ENCODE measurements around the gene PLIN3. TPM values are rescaled to one million over a fixed set of nuclear protein-coding genes. Genes with fewer than 3 reads are reported as not detected.
A peak's percentile ranks its signal among the peaks of the same experiment; 100 is the strongest.
"Not testable (repeated sequence)": the region's sequence is repeated elsewhere in the genome, so short reads cannot be mapped to it uniquely, and the experiment has no call there.

The PLIN3 gene
- total RNA-seq, 2 donors from 2014 or later: 46.4 to 56.7 TPM

DNA sequence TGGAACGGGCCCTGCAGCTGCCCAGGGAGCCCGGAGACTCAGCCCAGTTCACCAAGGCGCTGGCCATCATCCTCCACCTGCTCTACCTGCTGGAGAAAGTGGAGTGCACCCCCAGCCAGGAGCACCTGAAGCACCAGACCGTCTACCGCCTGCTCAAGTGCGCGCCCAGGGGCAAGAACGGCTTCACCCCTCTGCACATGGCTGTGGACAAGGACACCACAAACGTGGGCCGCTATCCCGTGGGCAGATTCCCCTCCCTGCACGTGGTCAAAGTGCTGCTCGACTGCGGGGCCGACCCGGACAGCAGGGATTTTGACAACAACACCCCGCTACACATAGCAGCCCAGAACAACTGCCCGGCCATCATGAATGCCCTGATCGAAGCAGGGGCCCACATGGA is 74.2 kb downstream of the PLIN3 start:
- H3K9me3 Mint-ChIP-seq; H3K27me3 Mint-ChIP-seq; ATAC-seq (replicated peaks); H3K27ac Mint-ChIP-seq: not testable (repeated sequence)
- peaks cover 62% of the 10 kb centered on the region for H3K36me3 Mint-ChIP-seq (ENCODE audit: low read depth)
- H3K4me1 Mint-ChIP-seq: peaks cover 14% of the 10 kb centered on the region
- H3K4me3 Mint-ChIP-seq: peak overlapping the region; percentile 72

GRCh38 chr19:4792866-4793195 is 74.6 kb downstream of the PLIN3 start:
- H3K9me3 Mint-ChIP-seq; H3K27ac Mint-ChIP-seq; H3K27me3 Mint-ChIP-seq; ATAC-seq (replicated peaks): not testable (repeated sequence)
- Mint-ChIP-seq H3K4me1 (peaks cover 14% of the 10 kb centered on the region), H3K4me3 (peak overlapping the region; percentile 72), H3K36me3 (ENCODE audit: low read depth) (peaks cover 58% of the 10 kb centered on the region)

GRCh38 chr19:4792019-4792865 is 75.2 kb downstream of the PLIN3 start:
- not testable (repeated sequence) for ATAC-seq (replicated peaks); H3K27ac Mint-ChIP-seq; H3K27me3 Mint-ChIP-seq; H3K9me3 Mint-ChIP-seq
- Mint-ChIP-seq H3K4me1 (peaks cover 14% of the 10 kb centered on the region), H3K36me3 (ENCODE audit: low read depth) (peaks cover 52% of the 10 kb centered on the region), H3K4me3 (peak overlapping the region; percentile 72)

DNA sequence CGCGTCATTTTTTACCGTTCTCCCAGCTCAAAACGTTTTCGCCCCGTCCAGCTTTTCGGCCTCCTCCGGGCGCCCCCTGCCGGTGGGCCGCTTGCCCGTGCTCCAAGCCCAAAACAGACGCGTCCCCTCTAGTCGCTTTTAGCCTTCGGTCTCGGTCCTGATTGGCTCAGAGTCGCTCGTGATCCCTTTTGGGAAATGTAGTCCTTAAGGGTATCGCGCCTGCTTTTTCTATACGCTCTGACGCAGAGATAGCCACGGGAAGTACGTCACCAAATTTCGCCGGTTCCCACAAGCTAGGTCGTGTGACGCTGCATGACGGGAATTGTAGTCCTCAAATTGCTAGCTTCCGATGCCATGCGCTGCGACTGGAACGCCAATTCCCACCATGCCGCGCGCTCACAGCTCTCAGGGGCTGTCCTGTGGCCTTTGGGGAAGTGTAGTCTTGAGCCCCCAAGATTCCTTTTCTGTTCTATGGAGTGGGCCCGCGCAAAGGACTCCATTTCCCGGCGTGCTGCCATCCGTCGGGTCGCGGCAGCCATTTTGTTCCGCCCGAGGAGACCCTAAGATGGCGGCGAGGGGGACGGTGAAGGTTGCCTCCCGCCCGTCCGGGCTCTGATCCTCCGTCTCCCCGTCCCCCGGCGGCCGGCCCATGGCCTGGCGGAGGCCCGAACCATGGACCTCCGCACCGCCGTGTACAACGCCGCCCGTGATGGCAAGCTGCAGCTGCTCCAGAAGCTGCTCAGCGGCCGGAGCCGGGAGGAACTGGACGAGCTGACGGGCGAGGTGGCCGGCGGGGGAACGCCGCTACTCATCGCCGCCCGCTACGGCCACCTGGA is 76.1 kb downstream of the PLIN3 start, which contains the start of gene FEM1A:
Gene FEM1A (plus strand): TSS at position 552 of the 836 bp plus-strand sequence. CDS start 121 bp downstream, at position 673.
- Mint-ChIP-seq H3K27me3 (no peaks in the 10 kb centered on the region), H3K27ac (peak within 1 kb of the TSS; percentile 62), H3K4me3 (peak within 1 kb of the TSS; percentile 72), H3K9me3 (no peaks in the 10 kb centered on the region), H3K36me3 (ENCODE audit: low read depth) (peaks cover 44% of the 10 kb centered on the region), H3K4me1 (peaks cover 9% of the 10 kb centered on the region)
- ATAC-seq (replicated peaks): peak; percentile 92

Other genes starting within 250 kb of the PLIN3 start
- 10 to 100 TPM; 18.0 to 23.6 TPM for gene TNFAIP8L1, start 228.2 kb downstream of the PLIN3 start, total RNA-seq
- gene MYDGF, start 197.3 kb downstream of the PLIN3 start, total RNA-seq: 10 to 100 TPM; 47.8 to 79.0 TPM
- 10 to 100 TPM; 52.3 to 90.9 TPM for gene DPP9, start 143.8 kb downstream of the PLIN3 start, total RNA-seq
- 10 to 100 TPM in 1 of 2 donors, 1 to 10 TPM in 1; 7.1 to 15.4 TPM for gene FEM1A, start 75.9 kb downstream of the PLIN3 start, total RNA-seq
- 10 to 100 TPM; 27.6 to 36.1 TPM for gene TICAM1, start 36.0 kb downstream of the PLIN3 start, total RNA-seq
- under 1 TPM; 0.16 to 0.19 TPM for gene ARRDC5, start 35.2 kb upstream of the PLIN3 start, total RNA-seq
- gene UHRF1, start 41.8 kb upstream of the PLIN3 start, total RNA-seq: 100 to 1,000 TPM in 1 of 2 donors, 10 to 100 TPM in 1; 52.1 to 129 TPM
- 10 to 100 TPM; 33.8 to 83.5 TPM for gene KDM4B, start 101.4 kb upstream of the PLIN3 start, total RNA-seq